K562 (cell line): Measurements from ENCODE around the gene ZNHIT2. TPM values are rescaled to one million over a fixed set of nuclear protein-coding genes. Genes with fewer than 3 reads are reported as not detected.

Experiments used
- ATAC-seq: fragments of 200-7000 bp; cut with Tn5 transposase; 3 replicates; pipeline ENCODE4 v1.9.1; 2020; ENCODE audit warnings: moderate library complexity
- BruUV-seq: library from RNA; stranded (reverse); fragments of 400-500 nt; replicated peaks from 2 replicates; lab custom pipeline; 2021; lab: Mats Ljungman, UMichigan
- CTCF ChIA-PET: fragments of 300-600 bp; formaldehyde crosslinking; extraction: SDS; loops from one replicate; lab custom pipeline; 2021; ENCODE audit warnings: low intra/inter-chr PET ratio; lab: Yijun Ruan, JAX
- POLR2A ChIA-PET: fragments of 300-600, 350-650 bp; sonication (Branson Sonifier 250); formaldehyde crosslinking; extraction: SDS; loops from one replicate; lab custom pipeline; 2021; ENCODE audit warnings: antibody characterized with exemption, inconsistent platforms; lab: Yijun Ruan, JAX
- DNase-seq, 4 experiments: peaks; one replicate each; pipeline versions ENCODE4 v3.0.0 to v3.0.0-alpha.2; 2011 to 2018; ENCODE audit warnings: low spot score in 3 of 4, mixed read lengths in 3 of 4; ENCODE audit errors: extremely low read depth in 1 of 4
- FAIRE-seq: peaks from 2 replicates; lab custom pipeline; 2011; peaks lifted over from hg19 to GRCh38; lab: Jason Lieb, UNC
- H2AFZ ChIP-seq: 2 replicates; pipeline ENCODE4 v1.6.0; 2011; ENCODE audit warnings: low read depth, low read length, control low read depth, inconsistent platforms
- H3K27ac ChIP-seq: fragments of 200-600 bp; 3 replicates; pipeline ENCODE4 v1.8.0; 2011; ENCODE audit warnings: low read depth, mild to moderate bottlenecking, control low read depth, inconsistent platforms, low read length, moderate library complexity, mixed read lengths; ENCODE audit errors: extremely low read depth
- H3K27me3 ChIP-seq, 2 experiments: fragments of 300-600 bp in 1 of 2; 2 replicates in 1 of 2; 3 replicates in 1 of 2; pipeline versions ENCODE4 v1.6.0 to v1.8.0; 2011; ENCODE audit warnings: inconsistent platforms in 2 of 2, low read length in 2 of 2, mild to moderate bottlenecking in 1 of 2, mixed read lengths in 1 of 2, moderate library complexity in 1 of 2; ENCODE audit not compliant: control insufficient read depth in 2 of 2, insufficient read depth in 2 of 2
- H3K36me3 ChIP-seq: fragments of 300-600 bp; 3 replicates; pipeline ENCODE4 v1.8.0; 2011; ENCODE audit warnings: mild to moderate bottlenecking, low read length, inconsistent platforms; ENCODE audit not compliant: control insufficient read depth, insufficient read depth
- H3K4me1 ChIP-seq, 2 experiments: fragments of 200-600 bp in 1 of 2; replicated peaks in 1 of 2; 2 replicates in 1 of 2; 3 replicates in 1 of 2; pipeline versions ENCODE4 v1.5.1 to v1.8.0; 2011; ENCODE audit warnings: inconsistent platforms in 2 of 2, low read length in 2 of 2, mild to moderate bottlenecking in 1 of 2, mixed read lengths in 1 of 2, moderate library complexity in 1 of 2; ENCODE audit not compliant: control insufficient read depth in 2 of 2, insufficient read depth in 2 of 2
- H3K4me2 ChIP-seq: 2 replicates; pipeline ENCODE4 v1.6.1; 2011; ENCODE audit warnings: low read length, control low read depth, inconsistent platforms, mixed read lengths; ENCODE audit not compliant: insufficient read depth
- H3K4me3 ChIP-seq: fragments of 200-600 bp; sonication (generic), shearing (Covaris generic); 2 replicates; pipeline ENCODE4 v1.5.1; 2016; ENCODE audit warnings: control low read depth, inconsistent platforms
- H3K79me2 ChIP-seq: fragments of 200-600 bp; 3 replicates; pipeline ENCODE4 v1.8.0; 2011; ENCODE audit warnings: low read length, inconsistent platforms; ENCODE audit not compliant: control insufficient read depth, insufficient read depth
- H3K9ac ChIP-seq, 2 experiments: 2 replicates each; pipeline versions ENCODE4 v1.6.0 to v1.6.1; 2011; ENCODE audit warnings: low read depth in 2 of 2, low read length in 2 of 2, control low read depth in 1 of 2, inconsistent platforms in 1 of 2, mild to moderate bottlenecking in 1 of 2, mixed read lengths in 1 of 2; ENCODE audit not compliant: insufficient read depth in 1 of 2
- H3K9me1 ChIP-seq: one replicate; pipeline ENCODE4 v1.6.0; 2011; ENCODE audit warnings: inconsistent platforms, mild to moderate bottlenecking, low read length, moderate library complexity; ENCODE audit not compliant: control insufficient read depth, insufficient read depth
- H3K9me3 ChIP-seq: replicated peaks from 2 replicates; pipeline ENCODE4 v1.5.1; 2011; ENCODE audit warnings: low read depth, low read length, inconsistent platforms; ENCODE audit not compliant: control insufficient read depth, insufficient read depth
- H4K20me1 ChIP-seq: replicated peaks from 2 replicates; pipeline ENCODE4 v1.6.1; 2011; ENCODE audit warnings: low read length, inconsistent platforms, mixed read lengths; ENCODE audit not compliant: control insufficient read depth, insufficient read depth
- NR2C2 ChIP-seq, 2 experiments: fragments of 200-800 bp in 1 of 2; sonication (Bioruptor generic) in 1 of 2; sonication (generic) in 1 of 2; formaldehyde crosslinking in 1 of 2; IDR thresholded peaks; 2 replicates each; pipeline versions ENCODE4 v1.6.1 to v1.8.0; 2016 to 2022; ENCODE audit warnings: mild to moderate bottlenecking in 1 of 2, missing compliant biosample characterization in 1 of 2, missing genetic modification characterization in 1 of 2, missing genetic modification reagents in 1 of 2
- SNIP1 ChIP-seq: fragments of 450-650 bp; IDR thresholded peaks from 2 replicates; pipeline ENCODE4 v1.7.1; 2017; ENCODE audit warnings: low read depth, mild to moderate bottlenecking
- TAF7 ChIP-seq: fragments of 450-650 bp; IDR thresholded peaks from 2 replicates; pipeline ENCODE4 v1.6.1; 2016; ENCODE audit warnings: missing genetic modification characterization, missing compliant biosample characterization
- ZNF143 ChIP-seq: sonication (generic); formaldehyde crosslinking; IDR thresholded peaks from 2 replicates; pipeline ENCODE4 v1.9.0; 2022; ENCODE audit warnings: mild to moderate bottlenecking, missing genetic modification reagents
- ZNF174 ChIP-seq: fragments of 250-450 bp; sonication (Bioruptor Pico); IDR thresholded peaks from 2 replicates; pipeline ENCODE4 v1.4.0; 2020; ENCODE audit warnings: mild to moderate bottlenecking
- ZNF253 ChIP-seq: fragments of 250-450 bp; sonication (Bioruptor Pico); conservative IDR thresholded peaks from 2 replicates; pipeline ENCODE4 v1.6.1; 2021; ENCODE audit warnings: mild to moderate bottlenecking
- WGBS: fragments of 100-300 bp; shearing (Covaris generic); methylation state at CpG from one replicate; pipeline ENCODE4 v1.1.6; 2016; ENCODE audit warnings: low coverage, mixed read lengths; ENCODE audit not compliant: insufficient coverage; ENCODE audit errors: missing lambda C conversion rate; 5-methylcytosine and 5-hydroxymethylcytosine counted together
- in situ Hi-C: fragments of 300-500 bp; cut with MboI; formaldehyde crosslinking; loops from 4 replicates; pipeline ENCODE4 v1.15.0; 2018; ENCODE audit warnings: inconsistent platforms, mixed read lengths
- intact Hi-C: fragments of 100-400 bp; cut with micrococcal nuclease; formaldehyde crosslinking; loops from 2 replicates; pipeline ENCODE4 v1.14.2; 2022
- polyA plus RNA-seq, 8 experiments: library from polyadenylated mRNA; depleted of rRNA in 4 of 8; stranded (reverse) in 5 of 8; unstranded in 3 of 8; fragments of >200 nt; fragmentation: Nextera tagmentation in 2 of 8; fragmentation: Illumina TruSeq in 1 of 8; extraction: Ambion mirVana in 2 of 8; extraction: Trizol in 1 of 8; gene quantifications; 2 replicates each; pipeline versions ENCODE4 v1.2.1 to v1.2.3, GENCODE V29; 2011 to 2014; ENCODE audit warnings: inconsistent platforms in 1 of 8, missing spikeins in 1 of 8
- total RNA-seq, 7 experiments: library from RNA; depleted of rRNA in 6 of 7; stranded (reverse); fragments of >200 nt in 6 of 7; fragmentation: Illumina TruSeq in 2 of 7; extraction: Trizol in 2 of 7; gene quantifications; 2 replicates each; pipeline versions ENCODE4 v1.2.1 to v1.2.3, GENCODE V29; 2011 to 2021; ENCODE audit warnings: low replicate concordance in 1 of 7
- TF ChIP-seq, protein P1 (sequence below): fragments of 200-800 bp; sonication (Bioruptor generic); IDR thresholded peaks from 2 replicates; pipeline ENCODE4 v1.6.1; 2016; ENCODE audit warnings: missing genetic modification characterization, missing compliant biosample characterization
- TF ChIP-seq, protein P2 (sequence below), 2 experiments: fragments of 450-650 bp; IDR thresholded peaks; 2 replicates each; pipeline ENCODE4 v1.6.1; 2016

The ZNHIT2 gene
- total and polyA plus RNA-seq, 9 of the 15 experiments (the other 6 are each of a cell fraction or from before 2014, with no cell fraction given), result 0.08 to 39.0 (median 2.5) TPM

DNA sequence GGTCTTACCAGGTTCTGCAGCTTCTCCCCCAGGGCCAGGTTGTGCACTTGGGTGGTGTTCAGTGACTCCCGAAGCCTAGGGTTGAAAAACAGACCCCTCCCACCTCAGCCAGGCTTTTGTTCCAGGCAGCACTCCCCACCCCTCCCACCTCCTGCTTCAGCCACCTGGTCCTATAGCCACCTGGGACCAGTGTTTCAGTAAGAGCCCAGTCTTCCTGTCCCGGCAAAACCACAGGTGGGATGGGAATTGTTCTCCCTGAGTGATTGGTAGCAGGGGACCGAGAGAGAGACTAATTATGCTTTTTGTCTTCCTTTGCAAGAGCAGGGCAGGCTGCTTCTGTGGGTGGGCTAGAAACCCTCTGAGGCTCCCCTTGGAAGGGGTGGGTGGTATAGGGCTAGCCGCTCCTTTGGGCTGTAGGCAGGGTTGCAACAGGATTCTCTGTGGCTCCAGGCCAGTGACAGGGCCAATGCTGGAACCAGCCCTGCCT is 50.7 kb downstream of the ZNHIT2 start:
- ChIA-PET POLR2A (interaction anchor here (0.6 to 1.4 kb wide), 3 partner anchors 9 to 26 kb away, joined by 3 to 6 read pairs (median 4); partner anchors contain the start of gene SAC3D1), CTCF (no interaction called here)
- DNase-seq, result no peak
- Histone ChIP-seq H3K9me1 (peaks cover 2% of the 10 kb centered on the region), H3K4me2 (no peak overlapping the region), H3K9ac (peak overlapping the region in 1 of 2 experiments; percentile 90; a peak in 2 of 4 replicates), H2AFZ (no peak overlapping the region), H3K27me3 (no peaks in the 10 kb centered on the region)
- in situ Hi-C loops, result no loop called here
- intact Hi-C loops, result no loop called here
- FAIRE-seq, result no peak
- TF ChIP-seq SNIP1 (no peak), ZNF253 (CRISPR knock-in tag) (no peak), ZNF174 (CRISPR knock-in tag) (no peak), NR2C2 (CRISPR knock-in tag; IDR thresholded peaks at IDR 0.05) (no peak), NR2C2 (tag; IDR thresholded peaks at IDR 0.05) (no peak), ZNF143 (no peak), TAF7 (tag) (no peak)
- TF ChIP-seq, protein P1, sequence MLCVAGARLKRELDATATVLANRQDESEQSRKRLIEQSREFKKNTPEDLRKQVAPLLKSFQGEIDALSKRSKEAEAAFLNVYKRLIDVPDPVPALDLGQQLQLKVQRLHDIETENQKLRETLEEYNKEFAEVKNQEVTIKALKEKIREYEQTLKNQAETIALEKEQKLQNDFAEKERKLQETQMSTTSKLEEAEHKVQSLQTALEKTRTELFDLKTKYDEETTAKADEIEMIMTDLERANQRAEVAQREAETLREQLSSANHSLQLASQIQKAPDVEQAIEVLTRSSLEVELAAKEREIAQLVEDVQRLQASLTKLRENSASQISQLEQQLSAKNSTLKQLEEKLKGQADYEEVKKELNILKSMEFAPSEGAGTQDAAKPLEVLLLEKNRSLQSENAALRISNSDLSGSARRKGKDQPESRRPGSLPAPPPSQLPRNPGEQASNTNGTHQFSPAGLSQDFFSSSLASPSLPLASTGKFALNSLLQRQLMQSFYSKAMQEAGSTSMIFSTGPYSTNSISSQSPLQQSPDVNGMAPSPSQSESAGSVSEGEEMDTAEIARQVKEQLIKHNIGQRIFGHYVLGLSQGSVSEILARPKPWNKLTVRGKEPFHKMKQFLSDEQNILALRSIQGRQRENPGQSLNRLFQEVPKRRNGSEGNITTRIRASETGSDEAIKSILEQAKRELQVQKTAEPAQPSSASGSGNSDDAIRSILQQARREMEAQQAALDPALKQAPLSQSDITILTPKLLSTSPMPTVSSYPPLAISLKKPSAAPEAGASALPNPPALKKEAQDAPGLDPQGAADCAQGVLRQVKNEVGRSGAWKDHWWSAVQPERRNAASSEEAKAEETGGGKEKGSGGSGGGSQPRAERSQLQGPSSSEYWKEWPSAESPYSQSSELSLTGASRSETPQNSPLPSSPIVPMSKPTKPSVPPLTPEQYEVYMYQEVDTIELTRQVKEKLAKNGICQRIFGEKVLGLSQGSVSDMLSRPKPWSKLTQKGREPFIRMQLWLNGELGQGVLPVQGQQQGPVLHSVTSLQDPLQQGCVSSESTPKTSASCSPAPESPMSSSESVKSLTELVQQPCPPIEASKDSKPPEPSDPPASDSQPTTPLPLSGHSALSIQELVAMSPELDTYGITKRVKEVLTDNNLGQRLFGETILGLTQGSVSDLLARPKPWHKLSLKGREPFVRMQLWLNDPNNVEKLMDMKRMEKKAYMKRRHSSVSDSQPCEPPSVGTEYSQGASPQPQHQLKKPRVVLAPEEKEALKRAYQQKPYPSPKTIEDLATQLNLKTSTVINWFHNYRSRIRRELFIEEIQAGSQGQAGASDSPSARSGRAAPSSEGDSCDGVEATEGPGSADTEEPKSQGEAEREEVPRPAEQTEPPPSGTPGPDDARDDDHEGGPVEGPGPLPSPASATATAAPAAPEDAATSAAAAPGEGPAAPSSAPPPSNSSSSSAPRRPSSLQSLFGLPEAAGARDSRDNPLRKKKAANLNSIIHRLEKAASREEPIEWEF (CRISPR knock-in tag), result no peak
- TF ChIP-seq, protein P2, sequence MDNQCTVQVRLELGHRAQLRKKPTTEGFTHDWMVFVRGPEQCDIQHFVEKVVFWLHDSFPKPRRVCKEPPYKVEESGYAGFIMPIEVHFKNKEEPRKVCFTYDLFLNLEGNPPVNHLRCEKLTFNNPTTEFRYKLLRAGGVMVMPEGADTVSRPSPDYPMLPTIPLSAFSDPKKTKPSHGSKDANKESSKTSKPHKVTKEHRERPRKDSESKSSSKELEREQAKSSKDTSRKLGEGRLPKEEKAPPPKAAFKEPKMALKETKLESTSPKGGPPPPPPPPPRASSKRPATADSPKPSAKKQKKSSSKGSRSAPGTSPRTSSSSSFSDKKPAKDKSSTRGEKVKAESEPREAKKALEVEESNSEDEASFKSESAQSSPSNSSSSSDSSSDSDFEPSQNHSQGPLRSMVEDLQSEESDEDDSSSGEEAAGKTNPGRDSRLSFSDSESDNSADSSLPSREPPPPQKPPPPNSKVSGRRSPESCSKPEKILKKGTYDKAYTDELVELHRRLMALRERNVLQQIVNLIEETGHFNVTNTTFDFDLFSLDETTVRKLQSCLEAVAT (IDR thresholded peaks at IDR 0.05), result no peak
- TF ChIP-seq, all 486 proteins: peak for 0
- Histone ChIP-seq H3K79me2 (no peaks in the 10 kb centered on the region), H3K4me1 (peaks cover 8 to 20% of the 10 kb centered on the region in 2 experiments), H4K20me1 (no peaks in the 10 kb centered on the region), H3K36me3 (no peaks in the 10 kb centered on the region), H3K4me3 (no peak overlapping the region), H3K9me3 (no peaks in the 10 kb centered on the region), H3K27ac (no peak overlapping the region)
- 77% methylated on average over 3 of the region's 4 CpGs for WGBS
- no TSS peak for BruUV-seq
- ATAC-seq, result no peak
